SW480 (cell line): Measurements from ENCODE around the gene TRIM49C.
"Not testable (repeated sequence)": the region's sequence is repeated elsewhere in the genome, so short reads cannot be mapped to it uniquely, and the experiment has no call there.

Source experiments
- DNase-seq: peaks from one replicate; pipeline ENCODE4 v3.0.0-alpha.2; 2016; ENCODE audit warnings: low spot score

Gene TRIM49C, protein sequence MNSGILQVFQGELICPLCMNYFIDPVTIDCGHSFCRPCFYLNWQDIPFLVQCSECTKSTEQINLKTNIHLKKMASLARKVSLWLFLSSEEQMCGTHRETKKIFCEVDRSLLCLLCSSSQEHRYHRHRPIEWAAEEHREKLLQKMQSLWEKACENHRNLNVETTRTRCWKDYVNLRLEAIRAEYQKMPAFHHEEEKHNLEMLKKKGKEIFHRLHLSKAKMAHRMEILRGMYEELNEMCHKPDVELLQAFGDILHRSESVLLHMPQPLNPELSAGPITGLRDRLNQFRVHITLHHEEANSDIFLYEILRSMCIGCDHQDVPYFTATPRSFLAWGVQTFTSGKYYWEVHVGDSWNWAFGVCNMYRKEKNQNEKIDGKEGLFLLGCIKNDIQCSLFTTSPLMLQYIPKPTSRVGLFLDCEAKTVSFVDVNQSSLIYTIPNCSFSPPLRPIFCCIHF

DNA sequence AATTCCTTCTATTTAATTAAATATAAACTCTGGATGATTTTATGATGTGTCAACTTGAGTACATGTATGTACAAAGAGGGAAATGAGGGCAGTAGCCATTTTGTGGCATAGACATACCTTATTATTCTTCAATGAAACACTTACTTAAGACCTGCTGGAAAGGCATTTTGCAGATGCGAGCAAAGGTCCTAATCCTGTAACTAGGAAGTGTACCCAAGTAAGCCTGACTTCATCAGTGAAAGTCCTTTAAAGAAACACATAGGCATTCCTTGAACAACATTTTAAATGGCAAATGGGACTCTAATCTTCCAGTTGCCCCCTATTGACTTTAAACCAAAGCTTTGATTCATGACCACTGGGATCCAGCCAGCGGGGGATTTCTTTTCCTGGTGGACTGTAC is at the start of gene TRIM49C:
TRIM49C (plus strand) TSS at position 301 of the 400 bp plus-strand sequence. CDS start 4,106 bp downstream, outside the sequence.
- DNase-seq, result not testable (repeated sequence)

DNA sequence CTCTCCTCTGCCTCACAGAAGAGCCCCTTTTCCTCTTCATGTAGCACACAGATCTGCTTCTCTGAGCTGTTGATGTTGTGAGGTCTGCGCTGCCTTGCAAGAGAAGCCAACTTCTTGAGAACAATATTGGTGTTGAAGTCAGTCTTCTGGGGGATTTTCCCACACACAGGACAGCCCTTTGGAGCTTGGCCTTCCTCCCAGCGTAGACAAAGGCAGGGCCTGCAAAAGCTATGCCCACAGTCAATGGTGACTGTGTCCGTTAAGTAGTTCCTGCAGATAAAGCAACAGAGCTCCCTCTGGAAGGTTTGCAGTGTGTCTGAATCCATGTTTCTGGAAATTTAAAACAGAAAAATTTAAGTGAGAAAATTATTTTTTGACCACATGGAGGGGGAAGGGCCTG is 6.7 kb upstream of the TRIM49C start:
- not testable (repeated sequence) for DNase-seq

DNA sequence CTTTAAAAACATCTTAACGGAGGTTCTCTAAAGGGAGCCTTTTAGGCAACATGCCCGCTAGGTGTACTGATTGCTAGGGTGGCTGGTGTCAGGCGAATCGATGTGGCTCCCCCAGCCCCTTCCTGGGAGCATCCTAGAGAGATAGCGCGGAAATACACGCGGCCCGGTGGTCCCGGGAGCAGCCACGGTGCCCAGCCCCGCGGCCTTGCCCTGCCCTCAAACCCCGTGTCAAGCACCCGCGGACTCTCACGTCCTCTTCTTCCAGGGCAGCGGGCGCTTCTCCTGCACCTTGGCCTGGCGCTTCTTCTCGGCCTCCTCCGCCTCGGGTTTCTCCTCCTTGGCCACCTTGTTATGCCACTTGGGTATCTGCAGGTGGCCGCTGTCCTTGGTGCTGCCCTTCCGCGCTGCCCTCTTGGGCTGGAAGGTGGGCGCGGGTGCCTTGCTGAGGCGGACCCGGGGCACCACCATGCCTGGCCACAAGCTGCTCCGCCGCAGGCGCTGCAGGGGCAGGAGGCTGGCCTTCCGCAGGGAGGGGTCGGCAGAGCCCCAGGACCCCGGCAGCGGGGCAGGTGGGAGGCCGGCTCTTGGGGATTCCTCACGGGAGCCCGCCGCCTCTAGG is 20.8 kb downstream of the TRIM49C start:
- DNase-seq, result not testable (repeated sequence)

DNA sequence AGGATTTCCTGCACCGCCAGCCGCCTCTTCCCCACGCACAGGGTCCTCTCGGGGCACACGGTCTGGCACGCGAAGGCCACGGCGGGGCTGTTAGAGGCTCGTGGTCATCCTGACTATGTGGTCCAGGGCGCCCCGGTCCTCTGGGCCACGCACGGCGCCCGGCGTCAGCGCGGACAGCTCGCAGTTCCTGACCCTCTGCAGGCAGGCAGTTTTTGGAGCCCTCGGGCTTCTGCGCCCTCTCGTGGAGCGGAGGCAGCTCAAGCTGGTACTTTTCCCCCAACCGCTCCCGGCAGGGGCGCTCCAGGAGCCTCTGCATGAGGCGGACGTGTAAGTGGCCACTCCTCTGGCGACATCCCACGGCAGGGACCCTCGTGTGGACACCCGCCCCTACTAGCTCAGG is 21.4 kb downstream of the TRIM49C start:
- DNase-seq, result not testable (repeated sequence)

DNA sequence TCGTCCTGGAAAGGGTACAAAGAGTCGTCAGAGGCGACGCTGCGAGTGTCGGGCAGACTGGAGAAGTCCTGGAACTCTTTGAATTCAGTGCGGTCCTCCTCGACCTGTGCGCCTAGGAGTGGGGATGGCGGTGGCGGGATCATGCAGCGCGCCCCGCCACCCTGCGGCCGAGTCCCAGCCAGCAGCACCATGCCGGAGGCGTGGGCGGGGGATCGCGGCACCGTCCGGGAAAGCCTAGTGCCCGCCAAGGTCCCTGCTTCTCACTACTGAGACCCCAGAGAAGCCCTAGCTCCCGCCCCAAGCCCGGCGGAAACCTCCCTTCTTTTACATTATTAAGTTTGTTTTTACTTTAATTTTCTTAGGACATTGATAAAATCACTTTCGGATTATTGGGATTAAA is 22.6 kb downstream of the TRIM49C start:
- not testable (repeated sequence) for DNase-seq

DNA sequence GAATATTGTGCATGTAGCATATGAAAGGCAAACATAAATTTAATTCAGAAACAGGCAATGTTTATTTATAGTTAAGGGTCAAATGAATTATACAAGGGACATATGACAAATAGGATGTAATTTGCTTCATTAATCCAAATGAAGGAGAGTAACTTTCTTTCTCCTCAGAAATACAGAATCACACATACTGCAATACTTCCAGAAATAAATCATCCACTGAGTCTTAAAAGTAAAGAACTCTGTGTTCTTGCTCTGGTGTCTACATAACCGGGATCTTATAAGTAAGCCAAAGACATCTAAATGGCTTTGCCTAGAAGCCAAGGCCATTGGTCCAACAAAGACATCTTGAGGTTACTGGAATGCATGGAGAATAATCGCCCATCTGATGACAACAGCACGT is 54.7 kb downstream of the TRIM49C start, which contains the start of gene UBTFL1:
UBTFL1 (plus strand) TSS at position 301 of the 400 bp plus-strand sequence; CDS start at position 301, 0 bp downstream.
- DNase-seq, result not testable (repeated sequence)

DNA sequence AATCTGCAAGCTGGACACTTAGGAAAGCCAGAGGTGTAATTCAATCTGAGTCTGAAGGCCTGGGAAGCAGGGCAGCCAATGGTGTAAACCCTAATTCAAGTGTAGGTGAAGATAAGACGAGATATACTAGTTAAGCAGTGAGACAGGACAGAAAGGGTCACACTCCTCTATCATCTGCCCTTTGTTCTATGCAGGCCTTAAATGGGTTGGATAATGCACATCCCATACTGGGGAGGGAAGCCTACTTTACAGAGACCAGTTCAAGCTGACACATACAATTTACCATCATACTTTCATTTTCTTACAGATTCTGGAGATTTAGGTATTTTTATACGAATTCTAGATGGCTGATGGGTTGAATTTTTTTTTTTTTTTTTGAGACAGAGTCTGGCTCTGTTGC is 57.8 kb downstream of the TRIM49C start:
- DNase-seq, result not testable (repeated sequence)
